ENCODE measurements around the gene QARS1.

GRCh38 chr3:49119439-49119838 is 14.9 kb upstream of the QARS1 start:
- TF ChIP-seq CTCF (IDR thresholded peaks at IDR 0.05) (no peak), EP300 (IDR thresholded peaks at IDR 0.05; ENCODE audit: low read depth) (no peak), POLR2A (IDR thresholded peaks at IDR 0.05) (no peak)

All from transverse colon (tissue), 3 donors.